Mesenteric fat pad (tissue), 1 donor: ENCODE results near the gene TOGARAM2. TPM values are rescaled to one million over a fixed set of nuclear protein-coding genes. Genes with fewer than 3 reads are reported as not detected.

Source experiments
- DNase-seq: peaks from one replicate; pipeline ENCODE4 v3.0.0-alpha.2; 2020; ENCODE audit warnings: low spot score
- total RNA-seq: library from RNA; stranded (reverse); fragmentation: NEBNext Ultra II Directional; extraction: Animal tissue kit (Norgen Biotek cat#: 25700); gene quantifications from one replicate; pipeline ENCODE4 v1.2.1, GENCODE V29; 2021
- donor health status: DM: yes; HTN: yes; CAD: no.

The TOGARAM2 gene
- total RNA-seq, 1 donor from 2014 or later, result 0.39 TPM

GRCh38 chr2:29017716-29018435 is 36.8 kb downstream of the TOGARAM2 start:
- DNase-seq, result no peak

- DNase-seq, result no peak
Measured at GRCh38 chr2:29021886-29022285, 40.8 kb downstream of the TOGARAM2 start.

- DNase-seq, result no peak
Measured at GRCh38 chr2:29022679-29023078, 41.6 kb downstream of the TOGARAM2 start.

- no peak for DNase-seq
Measured at GRCh38 chr2:29023188-29023587, 42.1 kb downstream of the TOGARAM2 start.

GRCh38 chr2:29024882-29025430 is 43.9 kb downstream of the TOGARAM2 start:
- DNase-seq, result no peak

- no peak for DNase-seq
Measured at GRCh38 chr2:29025711-29026110, 44.6 kb downstream of the TOGARAM2 start.

GRCh38 chr2:29031046-29031445 is 49.9 kb downstream of the TOGARAM2 start:
- no peak for DNase-seq

- no peak for DNase-seq
Measured at GRCh38 chr2:29032189-29032588, 51.1 kb downstream of the TOGARAM2 start.

GRCh38 chr2:29033172-29033571 is 52.1 kb downstream of the TOGARAM2 start:
- DNase-seq, result no peak

- no peak for DNase-seq
Measured at GRCh38 chr2:29033656-29034055, 52.6 kb downstream of the TOGARAM2 start.

GRCh38 chr2:29035016-29035745 is 54.1 kb downstream of the TOGARAM2 start:
- no peak for DNase-seq

GRCh38 chr2:29039718-29040480 is 58.8 kb downstream of the TOGARAM2 start:
- DNase-seq, result no peak

GRCh38 chr2:29040552-29040951 is 59.5 kb downstream of the TOGARAM2 start:
- no peak for DNase-seq

GRCh38 chr2:29041161-29041660 is 60.1 kb downstream of the TOGARAM2 start:
- no peak for DNase-seq

GRCh38 chr2:29042561-29043075 is 61.5 kb downstream of the TOGARAM2 start:
- DNase-seq, result no peak

GRCh38 chr2:29044459-29044858 is 63.4 kb downstream of the TOGARAM2 start:
- DNase-seq, result no peak

- DNase-seq, result no peak
Measured at GRCh38 chr2:29046321-29046720, 65.2 kb downstream of the TOGARAM2 start.

- DNase-seq, result no peak
Measured at GRCh38 chr2:29047083-29047845, 66.2 kb downstream of the TOGARAM2 start.

GRCh38 chr2:29050591-29050990 is 69.5 kb downstream of the TOGARAM2 start:
- DNase-seq, result no peak

GRCh38 chr2:29051730-29052129 is 70.6 kb downstream of the TOGARAM2 start:
- no peak for DNase-seq

GRCh38 chr2:29052807-29053206 is 71.7 kb downstream of the TOGARAM2 start:
- no peak for DNase-seq
